OCI-M1 (cell line): Measurements from ENCODE around the gene SRGAP2.
"Not testable (repeated sequence)": the region's sequence is repeated elsewhere in the genome, so short reads cannot be mapped to it uniquely, and the experiment has no call there.

Experiments used
- DNase-seq: peaks from one replicate; lab custom pipeline; 2025; lab: John Stamatoyannopoulos, UW

SRGAP2 gene

GRCh38 chr1:206203364-206204158, at the start of gene SRGAP2:
Gene SRGAP2, plus strand, starts transcription at chr1:206203541. Its CDS starts 2,430 bp downstream, at chr1:206205971.
- peak; percentile 61 for DNase-seq

- DNase-seq, result not testable (repeated sequence)
Measured at GRCh38 chr1:206167350-206168029, 35.9 kb upstream of the SRGAP2 start.

- DNase-seq, result not testable (repeated sequence)
Measured at GRCh38 chr1:206169794-206170193, 33.5 kb upstream of the SRGAP2 start.

DNA sequence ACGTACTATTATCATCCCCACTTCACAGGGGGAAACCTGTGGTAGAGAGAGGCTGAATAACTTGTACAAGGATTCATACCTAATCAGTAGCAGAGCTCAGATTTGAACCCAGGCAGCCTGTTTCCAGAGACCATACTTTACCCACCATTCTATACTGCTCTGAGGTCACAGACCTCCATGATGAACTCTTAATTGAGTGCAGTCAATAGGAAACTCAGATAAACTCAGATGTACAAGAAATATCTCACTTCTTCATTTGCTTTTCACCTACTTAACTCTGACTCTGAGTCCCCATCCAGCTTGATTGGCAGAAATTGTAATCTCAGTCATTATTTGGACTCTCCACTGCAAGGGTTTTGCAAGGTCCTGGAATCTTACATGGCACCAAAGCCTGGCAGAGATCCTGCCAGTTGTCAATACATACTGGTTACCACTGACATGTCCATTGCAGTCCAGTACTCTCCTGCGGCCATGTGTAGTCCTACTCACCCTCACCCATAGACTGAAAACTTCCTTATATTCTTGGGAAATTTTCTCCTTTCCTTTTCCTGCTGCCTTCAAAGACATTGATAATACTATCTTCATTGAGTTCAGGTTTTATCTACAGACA, 30.1 kb upstream of the SRGAP2 start:
- DNase-seq, result not testable (repeated sequence)

DNA sequence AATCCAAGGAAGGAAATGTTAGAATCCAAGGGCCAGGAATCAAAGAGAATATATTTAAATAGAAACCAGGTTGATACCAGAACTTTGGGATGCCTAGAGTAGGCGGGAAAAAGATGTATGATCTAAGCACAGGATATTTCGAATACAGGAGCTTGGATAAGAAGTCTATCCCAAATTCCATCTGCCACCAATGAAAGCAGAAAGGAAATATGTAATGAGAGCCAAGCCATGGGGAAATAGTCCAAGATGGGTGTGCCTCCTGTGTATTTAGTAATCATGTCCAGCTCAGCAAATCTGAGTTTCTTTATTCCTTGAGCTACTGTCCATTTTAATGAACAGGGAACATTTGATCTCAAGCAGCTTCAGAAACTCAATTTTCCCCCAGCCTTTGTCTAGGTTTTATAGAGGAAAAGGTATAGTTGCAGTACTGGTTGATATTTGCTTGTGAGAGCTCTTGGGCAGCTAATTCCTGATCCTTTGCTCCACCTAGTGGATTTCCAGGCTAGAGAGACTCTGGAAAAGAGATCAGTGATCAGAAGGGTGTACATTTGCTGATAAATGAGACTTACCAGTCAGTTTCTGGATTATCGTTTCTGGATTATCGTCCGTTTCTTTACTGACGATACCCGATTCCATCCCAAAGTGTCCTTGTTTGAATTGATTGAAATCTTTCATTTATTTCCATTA, 29.0 kb upstream of the SRGAP2 start:
- peak; percentile 23 for DNase-seq

DNA sequence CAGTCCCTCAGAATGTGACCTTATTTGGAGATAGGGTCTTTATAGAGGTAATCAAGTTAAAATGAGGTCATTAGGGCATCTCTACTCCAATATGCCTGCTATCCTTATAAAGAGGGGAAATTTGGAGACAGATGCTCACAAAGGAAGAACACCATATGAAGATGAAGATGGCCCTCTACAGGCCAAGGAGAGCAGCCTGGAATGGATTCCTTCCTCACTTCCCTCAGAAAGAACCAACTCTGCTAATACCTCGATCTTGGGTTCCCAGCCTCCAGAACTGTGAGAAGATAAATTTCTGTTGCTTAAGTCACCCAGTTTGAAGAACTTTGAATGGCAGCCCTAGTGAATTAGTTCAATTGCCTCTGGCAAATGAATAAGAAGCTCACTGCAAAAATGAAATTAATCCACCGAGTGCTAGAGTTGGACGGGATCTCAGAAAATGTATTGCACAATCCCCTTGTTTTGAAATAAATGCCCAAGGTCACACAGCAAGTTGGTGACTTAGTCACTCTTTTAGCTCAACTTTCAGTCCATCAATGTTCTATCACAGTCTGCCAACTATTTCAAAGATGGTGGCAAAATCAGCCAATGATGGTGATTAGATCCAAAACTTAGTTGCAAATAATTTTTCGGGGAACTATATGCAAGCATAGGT, 27.8 kb upstream of the SRGAP2 start:
- DNase-seq, result peak; percentile 42

DNA sequence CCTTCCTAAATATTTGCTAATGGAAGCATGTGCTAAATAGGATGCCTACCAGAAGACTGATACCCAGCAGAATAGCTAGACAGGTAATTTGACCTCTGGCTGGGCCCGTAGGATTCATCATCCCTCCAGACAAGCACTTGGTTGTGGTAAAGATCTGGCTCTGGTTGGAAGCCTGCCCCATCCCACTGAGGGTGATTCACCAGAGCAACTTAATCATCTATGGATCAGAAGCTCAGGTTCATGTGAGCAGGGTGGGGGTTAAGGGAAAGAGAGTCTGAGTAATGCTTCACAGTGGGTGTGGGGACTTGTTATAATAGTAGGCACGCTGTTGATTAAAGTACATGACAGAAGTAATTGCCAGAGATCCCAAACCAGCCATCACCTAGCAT, 27.2 kb upstream of the SRGAP2 start:
- not testable (repeated sequence) for DNase-seq

- peak; percentile 38 for DNase-seq
Measured at GRCh38 chr1:206178061-206178989, 25.0 kb upstream of the SRGAP2 start.

DNA sequence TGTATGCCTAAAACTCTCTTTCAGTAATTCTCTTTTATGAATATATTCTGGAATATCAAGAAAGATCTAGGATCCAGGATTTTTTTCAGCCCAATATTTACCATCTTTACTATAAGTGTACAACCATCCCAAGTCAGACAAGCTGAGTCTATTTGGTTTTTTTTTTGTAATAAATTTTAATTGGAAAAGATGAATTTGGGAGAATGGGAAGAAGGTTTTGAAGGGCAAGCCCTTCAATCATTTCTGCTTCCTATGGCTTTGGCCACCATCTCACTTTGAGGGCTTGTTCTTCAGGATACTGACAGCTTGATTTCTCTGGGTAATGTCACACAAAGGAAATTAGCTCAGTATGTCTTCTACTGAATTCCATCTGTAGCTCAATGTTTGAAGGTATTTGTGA, 23.7 kb upstream of the SRGAP2 start:
- DNase-seq, result not testable (repeated sequence)

GRCh38 chr1:206182368-206183317, 20.7 kb upstream of the SRGAP2 start:
- DNase-seq, result peak; percentile 61

DNA sequence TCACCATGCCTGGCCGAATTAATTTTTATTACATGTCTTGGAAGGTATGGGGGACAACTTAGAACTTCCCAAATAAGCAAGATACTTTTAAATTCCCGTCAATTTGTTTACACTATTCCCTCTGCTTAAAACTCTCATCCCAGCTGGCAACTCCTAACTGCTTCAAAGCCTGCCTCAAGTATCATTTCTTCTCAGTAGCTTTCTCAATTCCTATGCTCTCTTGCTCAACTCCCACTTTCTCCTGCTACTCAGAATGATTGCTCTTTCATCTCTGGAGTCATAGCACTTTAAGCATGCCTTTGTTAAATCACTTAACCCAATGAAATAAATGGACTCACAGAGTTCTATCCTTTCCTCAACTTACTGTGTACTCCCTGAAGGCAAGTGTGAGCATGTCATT, 19.6 kb upstream of the SRGAP2 start:
- DNase-seq, result not testable (repeated sequence)

- not testable (repeated sequence) for DNase-seq
Measured at GRCh38 chr1:206185778-206186177, 17.6 kb upstream of the SRGAP2 start.

- not testable (repeated sequence) for DNase-seq
Measured at GRCh38 chr1:206186826-206187225, 16.5 kb upstream of the SRGAP2 start.

DNA sequence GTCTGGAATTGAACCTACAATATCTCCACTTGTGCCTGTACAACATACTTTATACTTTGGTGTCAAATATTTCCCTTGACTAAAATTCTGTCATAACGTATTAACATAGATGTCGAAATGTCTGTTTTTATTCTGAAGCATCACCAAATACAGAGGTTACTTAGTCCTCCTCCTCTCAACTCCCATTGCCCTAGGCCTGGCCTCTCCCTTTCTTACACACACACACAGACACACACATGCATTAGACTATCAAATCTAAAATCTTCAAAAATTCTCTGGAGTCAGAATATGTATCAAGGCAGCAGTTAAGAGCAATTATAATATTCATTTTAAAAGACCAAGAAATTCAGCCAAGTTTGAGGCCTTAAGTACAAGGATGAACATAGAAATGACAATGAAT, 8.2 kb upstream of the SRGAP2 start:
- not testable (repeated sequence) for DNase-seq

DNA sequence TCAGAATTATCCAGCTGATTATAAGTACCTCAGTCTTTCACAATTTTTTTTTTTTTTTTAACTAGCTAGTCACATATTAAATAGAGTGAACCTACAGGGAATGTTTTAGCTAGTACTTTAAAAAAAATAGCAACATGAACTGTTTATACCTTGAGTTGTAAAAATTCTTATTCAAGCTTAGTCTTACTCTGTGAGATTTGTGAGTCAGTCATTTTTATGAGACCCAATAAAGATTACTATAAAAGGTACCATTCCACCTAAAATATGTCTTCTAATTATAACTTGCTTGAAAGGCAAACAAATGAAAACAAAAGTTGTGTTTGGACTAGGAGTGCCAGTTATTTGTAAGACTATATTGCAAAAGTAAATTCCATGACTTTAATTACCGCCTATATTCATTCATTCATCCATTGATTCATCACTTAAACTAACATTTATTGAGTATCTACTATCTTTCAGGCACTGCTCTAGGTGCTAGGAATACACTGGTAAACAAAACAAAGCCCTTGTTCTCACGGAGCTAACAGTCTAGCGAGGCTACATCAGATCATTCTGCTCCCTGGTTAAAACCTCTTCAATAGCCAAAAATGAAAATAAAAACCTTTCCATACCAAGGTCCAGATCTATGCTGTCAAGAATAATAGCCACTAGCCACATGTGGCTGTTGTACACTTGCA, 6.5 kb upstream of the SRGAP2 start:
- DNase-seq, result not testable (repeated sequence)

DNA sequence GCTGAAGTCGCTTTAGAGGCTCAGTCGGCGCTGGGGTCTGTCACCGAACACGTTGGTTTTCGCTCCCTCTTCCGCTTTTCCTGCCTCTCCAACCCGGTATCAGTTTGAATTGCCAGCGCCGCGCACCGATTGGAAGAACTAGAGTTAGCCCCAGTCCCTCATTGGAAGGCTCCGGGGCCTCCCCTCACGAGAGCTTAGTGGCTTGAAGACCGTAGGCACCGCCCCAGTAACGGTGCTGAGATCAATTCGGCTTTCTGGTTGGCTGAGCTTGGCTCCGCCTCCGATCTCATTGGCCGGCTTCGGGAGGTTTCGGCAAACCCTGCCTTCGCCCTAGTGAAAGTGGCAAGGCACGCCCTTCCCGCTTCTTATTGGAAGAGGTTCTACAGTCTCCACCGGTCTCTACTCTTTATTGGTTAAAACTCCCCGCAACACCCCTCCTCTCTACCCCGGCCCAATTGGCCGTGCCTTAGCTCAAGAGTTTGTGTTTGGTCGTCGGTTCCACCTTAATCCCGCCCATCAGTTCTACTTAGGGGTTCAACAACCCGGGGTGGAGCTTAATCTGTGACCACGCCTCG, 465 bp upstream of the SRGAP2 start, which contains the start of gene FAM72A:
Gene FAM72A, minus strand, starts transcription at position 51 of the 575 bp plus-strand sequence. CDS start 814 bp downstream, outside the sequence.
- peak; percentile 100 for DNase-seq

- not testable (repeated sequence) for DNase-seq
Measured at GRCh38 chr1:206204159-206204511, 794 bp downstream of the SRGAP2 start.

- not testable (repeated sequence) for DNase-seq
Measured at GRCh38 chr1:206204871-206205270, 1.5 kb downstream of the SRGAP2 start.
